Cardiac muscle cell (in vitro differentiated cells and primary cell): ENCODE results near the gene FSHR. TPM values are rescaled to one million over a fixed set of nuclear protein-coding genes. Genes with fewer than 3 reads are reported as not detected.

ENCODE experiments used
- DNase-seq, 2 donors: peaks; one replicate each; pipeline versions ENCODE4 v3.0.0 to v3.0.0-alpha.2; 2010 to 2017; ENCODE audit warnings: low read depth in 1 of 2, low spot score in 1 of 2
- H3K27ac ChIP-seq: fragments of 200-600 bp; sonication (generic); 2 replicates; pipeline ENCODE4 v1.5.1; 2016
- H3K27me3 ChIP-seq: fragments of 200-600 bp; sonication (generic); 2 replicates; pipeline ENCODE4 v1.6.0; 2016; ENCODE audit warnings: control low read depth
- H3K36me3 ChIP-seq: fragments of 200-600 bp; sonication (generic); 2 replicates; pipeline ENCODE4 v1.5.1; 2016; ENCODE audit warnings: control low read depth
- H3K4me1 ChIP-seq: fragments of 200-600 bp; sonication (generic); 2 replicates; pipeline ENCODE4 v1.8.1; 2017; ENCODE audit warnings: low read depth, mild to moderate bottlenecking, mixed run types
- H3K4me3 ChIP-seq: fragments of 200-600 bp; sonication (generic); 2 replicates; pipeline ENCODE4 v1.5.1; 2016; ENCODE audit warnings: mild to moderate bottlenecking
- H3K9me3 ChIP-seq: fragments of 200-600 bp; sonication (generic); 2 replicates; pipeline ENCODE4 v1.5.1; 2017; ENCODE audit warnings: low read depth, mild to moderate bottlenecking, control low read depth
- CTCF ChIP-seq: IDR thresholded peaks from 2 replicates; pipeline ENCODE4 v1.5.1; 2012; ENCODE audit warnings: low read depth, mild to moderate bottlenecking, low read length
- polyA plus RNA-seq: library from polyadenylated mRNA; unstranded; fragments of >200 nt; fragmentation: Nextera tagmentation; extraction: Ambion mirVana; gene quantifications from 2 replicates; pipeline ENCODE4 v1.2.1, GENCODE V29; 2016
- total RNA-seq: library from RNA; depleted of rRNA; stranded (reverse); fragments of >200 nt; gene quantifications from 2 replicates; pipeline ENCODE4 v1.2.3, GENCODE V29; 2016

Gene FSHR
- total and polyA plus RNA-seq, 2 experiments from 2014 or later: 0.95 to 2.2 TPM

GRCh38 chr2:49068613-49069012 is 85.7 kb downstream of the FSHR start:
- peak in 1 of 2 donors; percentile 17 for DNase-seq
- no peak for TF ChIP-seq CTCF
- Histone ChIP-seq H3K36me3 (no peaks in the 10 kb centered on the region), H3K27me3 (no peaks in the 10 kb centered on the region), H3K27ac (no peak overlapping the region), H3K4me1 (no peaks in the 10 kb centered on the region), H3K4me3 (no peak overlapping the region), H3K9me3 (no peaks in the 10 kb centered on the region)

GRCh38 chr2:49067971-49068370 is 86.3 kb downstream of the FSHR start:
- Histone ChIP-seq H3K27me3 (no peaks in the 10 kb centered on the region), H3K4me1 (no peaks in the 10 kb centered on the region), H3K4me3 (no peak overlapping the region), H3K36me3 (no peaks in the 10 kb centered on the region), H3K9me3 (no peaks in the 10 kb centered on the region), H3K27ac (no peak overlapping the region)
- DNase-seq: no peak
- TF ChIP-seq CTCF: no peak

GRCh38 chr2:49053156-49053555 is 101.2 kb downstream of the FSHR start:
- Histone ChIP-seq H3K4me1 (no peaks in the 10 kb centered on the region), H3K9me3 (no peaks in the 10 kb centered on the region), H3K27ac (no peak overlapping the region), H3K27me3 (no peaks in the 10 kb centered on the region), H3K4me3 (no peak overlapping the region), H3K36me3 (no peaks in the 10 kb centered on the region)
- no peak for DNase-seq
- TF ChIP-seq CTCF: no peak

GRCh38 chr2:49050265-49050664 is 104.0 kb downstream of the FSHR start:
- H3K4me1 ChIP-seq: peaks cover 2% of the 10 kb centered on the region

GRCh38 chr2:49049161-49049560 is 105.2 kb downstream of the FSHR start:
- H3K9me3 ChIP-seq: no peaks in the 10 kb centered on the region
- no peaks in the 10 kb centered on the region for H3K27me3 ChIP-seq
- peaks cover 13% of the 10 kb centered on the region for H3K4me1 ChIP-seq
- no peak overlapping the region for H3K4me3 ChIP-seq
- no peak for TF ChIP-seq CTCF
- H3K27ac ChIP-seq: no peak overlapping the region
- DNase-seq: no peak
- no peaks in the 10 kb centered on the region for H3K36me3 ChIP-seq

More at GRCh38 chr2:49050265-49050664, 104.0 kb downstream of the FSHR start:
- H3K27ac ChIP-seq: no peak overlapping the region
- no peaks in the 10 kb centered on the region for H3K9me3 ChIP-seq
- no peaks in the 10 kb centered on the region for H3K36me3 ChIP-seq
- no peak for TF ChIP-seq CTCF
- no peak overlapping the region for H3K4me3 ChIP-seq
- no peak for DNase-seq
- H3K27me3 ChIP-seq: no peaks in the 10 kb centered on the region

- Histone ChIP-seq H3K36me3 (no peaks in the 10 kb centered on the region), H3K27me3 (no peaks in the 10 kb centered on the region), H3K9me3 (no peaks in the 10 kb centered on the region), H3K4me1 (peaks cover 13% of the 10 kb centered on the region), H3K27ac (peak overlapping the region; percentile 19), H3K4me3 (no peak overlapping the region)
- DNase-seq: no peak
- TF ChIP-seq CTCF: no peak
Observed at GRCh38 chr2:49045083-49045482, 109.2 kb downstream of the FSHR start.
